ENCODE data around the gene SNAPC1.
A peak's percentile ranks its signal among the peaks of the same experiment; 100 is the strongest.
"Not testable (repeated sequence)": the region's sequence is repeated elsewhere in the genome, so short reads cannot be mapped to it uniquely, and the experiment has no call there.

The SNAPC1 gene

GRCh38 chr14:61749867-61750266, 12.4 kb upstream of the SNAPC1 start:
- DNase-seq (ENCODE audit: low spot score) = no peak

- DNase-seq (ENCODE audit: low spot score) = peak; percentile 84
Measured at GRCh38 chr14:61750708-61751474, 11.3 kb upstream of the SNAPC1 start.

DNA sequence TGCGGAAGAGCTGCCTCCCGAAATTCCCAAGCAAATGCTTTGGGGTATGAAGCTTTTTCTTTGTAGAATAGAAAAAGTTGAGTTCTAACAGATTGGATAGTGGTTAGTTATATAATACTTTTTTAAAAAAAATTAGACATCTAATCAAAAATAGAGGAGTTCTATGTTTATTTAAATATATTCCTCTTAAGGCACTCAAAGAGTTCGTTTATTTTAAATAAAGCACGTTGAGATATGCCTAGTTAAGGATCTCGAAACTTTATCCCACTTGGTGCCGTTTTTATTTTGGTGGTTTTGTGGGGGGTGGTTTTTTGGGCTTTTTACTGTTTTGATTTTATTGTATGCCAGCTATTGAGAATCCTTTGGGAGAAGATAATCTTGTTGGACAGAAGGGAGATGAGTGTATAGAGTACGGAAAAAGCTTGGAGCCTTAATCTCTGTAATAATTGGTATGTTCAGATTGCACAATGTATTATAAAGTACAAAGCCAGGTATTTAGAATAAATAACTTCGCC, 10.7 kb upstream of the SNAPC1 start:
- DNase-seq (ENCODE audit: low spot score) = no peak

- DNase-seq (ENCODE audit: low spot score) = no peak
Measured at GRCh38 chr14:61752626-61753025, 9.6 kb upstream of the SNAPC1 start.

- no peak for DNase-seq (ENCODE audit: low spot score)
Measured at GRCh38 chr14:61753631-61754030, 8.6 kb upstream of the SNAPC1 start.

GRCh38 chr14:61754627-61755381, 7.4 kb upstream of the SNAPC1 start:
- no peak for DNase-seq (ENCODE audit: low spot score)

DNA sequence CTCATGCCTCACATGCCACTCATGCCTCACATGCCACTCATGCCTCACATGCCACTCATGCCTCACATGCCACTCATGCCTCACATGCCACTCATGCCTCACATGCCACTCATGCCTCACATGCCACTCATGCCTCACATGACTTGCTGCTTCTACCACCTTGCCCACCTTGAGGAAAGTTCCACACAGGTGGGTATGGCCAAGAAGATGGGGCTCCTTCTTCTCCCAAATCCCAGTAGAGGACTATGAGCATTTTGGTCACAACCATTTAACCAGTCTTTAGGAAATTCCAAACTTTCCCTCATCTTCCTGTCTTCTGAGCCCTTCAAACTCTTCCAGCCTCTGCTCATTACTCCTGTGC, 6.9 kb upstream of the SNAPC1 start:
- DNase-seq (ENCODE audit: low spot score) = not testable (repeated sequence)

DNA sequence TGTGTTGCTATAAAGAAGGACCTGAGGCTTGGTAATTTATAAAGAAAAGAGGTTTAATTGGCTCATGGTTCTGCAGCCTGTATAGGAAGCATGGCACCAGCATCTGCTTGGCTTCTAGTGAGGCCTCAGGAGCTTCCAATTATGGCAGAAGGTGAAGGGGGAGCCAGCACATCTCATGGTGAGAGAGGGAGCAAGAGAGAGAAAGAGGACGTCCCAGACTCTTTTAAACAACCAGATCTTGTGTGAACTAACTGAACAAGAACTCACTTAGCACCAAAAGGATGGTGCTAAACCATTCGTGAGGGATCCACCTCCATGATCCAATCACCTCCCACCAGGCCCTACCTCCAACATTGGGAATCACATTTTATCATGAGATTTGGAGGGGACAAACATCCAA, 6.1 kb upstream of the SNAPC1 start:
- no peak for DNase-seq (ENCODE audit: low spot score)

- no peak for DNase-seq (ENCODE audit: low spot score)
Measured at GRCh38 chr14:61759878-61760277, 2.3 kb upstream of the SNAPC1 start.

- DNase-seq (ENCODE audit: low spot score) = no peak
Measured at GRCh38 chr14:61761557-61761956, 663 bp upstream of the SNAPC1 start.

DNA sequence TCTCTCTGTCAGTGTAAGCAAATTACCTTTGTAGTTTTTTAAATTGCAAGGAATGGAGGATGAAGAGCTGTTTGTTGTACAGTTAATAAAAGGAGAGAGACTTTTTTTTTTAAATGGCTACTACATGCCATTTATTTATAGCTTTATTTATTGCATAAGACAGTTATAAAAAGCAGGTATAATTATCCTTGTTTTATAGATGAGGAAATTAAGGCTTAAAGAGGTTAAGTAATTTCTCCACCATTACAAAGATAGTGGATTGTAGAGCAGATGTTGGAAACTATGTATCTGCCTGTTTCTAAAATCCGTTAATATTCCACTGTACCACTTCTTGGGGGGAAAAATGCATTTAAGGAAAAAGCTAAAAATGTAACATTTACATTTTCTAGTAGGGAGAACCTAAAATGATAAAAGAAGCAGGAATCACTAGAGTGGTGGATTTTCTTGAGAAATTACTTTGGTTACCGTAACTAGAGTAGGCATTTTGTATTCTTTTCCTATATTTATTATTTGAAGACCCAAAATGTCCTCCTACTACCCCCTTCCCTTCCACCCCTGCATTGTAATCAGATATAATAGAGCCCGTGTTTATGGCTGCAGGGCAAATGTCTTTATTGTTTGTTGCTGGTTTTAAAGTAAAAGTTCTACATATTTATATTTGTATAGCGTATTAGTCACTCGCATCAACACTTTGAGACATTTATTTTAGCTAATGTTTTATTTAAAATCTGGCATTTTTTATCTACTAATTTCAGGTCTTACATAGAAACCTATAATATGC, 2.3 kb downstream of the SNAPC1 start:
- no peak for DNase-seq (ENCODE audit: low spot score)

DNA sequence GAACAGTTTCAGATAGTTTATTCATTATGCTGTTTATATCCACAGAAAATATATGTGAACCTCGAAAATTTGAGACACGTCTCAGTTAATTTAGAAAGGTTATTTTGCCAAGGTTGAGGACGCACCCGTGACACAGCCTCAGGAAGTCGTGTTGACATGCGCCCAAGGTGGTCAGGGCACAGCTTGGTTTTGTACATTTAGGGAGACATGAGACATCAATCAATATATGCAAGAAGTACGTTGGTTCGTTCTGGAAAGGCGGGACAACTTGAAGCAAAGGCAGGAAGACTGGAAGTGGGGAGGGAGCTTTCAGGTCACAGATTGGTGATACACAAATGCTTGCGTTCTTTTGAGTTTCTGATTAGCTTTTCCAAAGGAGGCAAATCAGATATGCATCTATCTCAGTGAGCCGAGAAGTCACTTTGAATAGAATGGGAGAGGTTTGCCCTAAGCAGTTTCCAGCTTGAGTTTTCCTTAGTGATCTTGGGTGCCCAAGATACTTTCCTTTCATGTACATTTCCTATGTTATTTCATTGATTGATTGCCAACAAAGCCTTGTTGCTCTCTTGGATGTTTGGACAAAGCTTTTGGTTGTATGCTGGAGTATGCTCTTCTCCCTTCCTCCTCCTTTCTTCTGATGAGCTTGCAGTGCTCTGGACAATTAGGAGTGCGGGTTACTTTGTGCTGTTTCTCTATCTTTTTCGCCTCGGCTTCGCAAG, 3.2 kb downstream of the SNAPC1 start:
- DNase-seq (ENCODE audit: low spot score) = no peak

DNA sequence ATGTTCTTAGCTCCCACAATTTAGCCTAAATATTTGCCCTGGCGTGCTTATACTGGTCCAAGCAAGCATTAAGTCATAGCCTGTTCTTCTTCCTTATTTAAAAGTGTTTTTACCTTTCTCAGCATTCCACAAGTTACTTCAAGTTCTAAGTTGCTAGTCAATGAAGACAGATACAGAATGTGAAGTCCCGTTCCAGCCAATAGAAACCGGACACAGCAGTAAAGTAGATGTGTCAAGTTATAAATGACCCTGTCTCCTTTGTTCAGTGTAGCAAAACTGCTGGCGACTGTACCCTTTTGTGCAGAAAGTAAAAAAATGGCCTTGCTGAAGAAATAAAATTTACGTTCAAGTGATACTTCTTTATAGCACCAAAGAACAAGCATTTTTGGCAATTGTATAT, 3.9 kb downstream of the SNAPC1 start:
- no peak for DNase-seq (ENCODE audit: low spot score)

DNA sequence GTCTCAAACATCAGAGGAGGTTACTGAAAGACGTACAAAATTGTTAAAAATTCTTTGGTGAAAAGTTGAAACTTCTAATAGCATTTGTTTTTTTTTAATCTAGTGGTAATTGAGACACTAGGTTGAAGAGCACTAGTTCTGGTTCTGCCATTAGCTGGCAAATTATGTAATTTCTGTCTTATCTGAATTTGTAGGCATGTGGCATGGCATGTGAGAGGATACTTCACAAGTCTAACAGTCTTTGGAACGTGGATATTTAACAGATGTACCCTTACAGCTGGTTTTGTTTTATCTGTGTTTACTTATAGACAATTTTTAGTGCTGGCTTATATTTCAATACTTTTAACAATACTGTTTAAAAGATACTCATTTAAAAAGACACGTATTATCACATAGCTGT, 6.0 kb downstream of the SNAPC1 start:
- no peak for DNase-seq (ENCODE audit: low spot score)

DNA sequence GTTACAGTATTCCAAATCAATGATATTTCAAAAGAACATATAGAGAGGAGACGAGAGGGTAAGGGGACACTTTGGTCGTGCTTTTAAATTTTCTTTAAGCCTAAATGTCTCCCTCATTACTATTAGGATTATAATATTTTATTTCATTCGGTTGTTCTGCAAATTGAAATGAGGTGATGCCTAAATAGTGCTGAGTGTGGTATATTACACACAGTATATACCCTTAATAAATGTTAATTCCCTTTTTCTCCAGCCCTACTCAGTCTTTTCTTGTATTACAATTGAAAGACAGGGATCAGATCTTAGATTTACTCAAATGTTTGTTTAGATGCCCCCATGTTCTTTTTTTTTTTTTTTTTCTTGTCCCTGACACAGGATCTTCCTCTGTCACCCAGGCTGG, 7.7 kb downstream of the SNAPC1 start:
- no peak for DNase-seq (ENCODE audit: low spot score)

DNA sequence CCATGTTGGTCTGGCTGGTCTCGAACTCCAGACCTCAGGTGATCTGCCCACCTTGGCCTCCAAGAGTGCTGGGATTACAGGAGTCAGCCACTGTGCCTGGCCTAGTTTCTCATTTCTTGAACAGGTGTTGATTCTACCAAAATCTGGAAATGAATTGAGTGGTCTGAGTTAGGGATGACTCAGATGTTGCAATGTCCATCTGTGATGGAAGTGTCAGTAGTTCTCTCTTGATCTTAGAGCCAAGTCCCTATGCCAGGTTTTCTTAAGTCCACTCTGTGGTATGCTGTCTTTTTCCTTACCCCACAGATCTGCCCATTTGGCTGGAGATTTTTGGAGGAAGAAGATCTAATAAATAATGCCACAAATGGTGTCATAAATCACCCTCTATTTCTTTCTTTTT, 12.6 kb downstream of the SNAPC1 start:
- no peak for DNase-seq (ENCODE audit: low spot score)

DNA sequence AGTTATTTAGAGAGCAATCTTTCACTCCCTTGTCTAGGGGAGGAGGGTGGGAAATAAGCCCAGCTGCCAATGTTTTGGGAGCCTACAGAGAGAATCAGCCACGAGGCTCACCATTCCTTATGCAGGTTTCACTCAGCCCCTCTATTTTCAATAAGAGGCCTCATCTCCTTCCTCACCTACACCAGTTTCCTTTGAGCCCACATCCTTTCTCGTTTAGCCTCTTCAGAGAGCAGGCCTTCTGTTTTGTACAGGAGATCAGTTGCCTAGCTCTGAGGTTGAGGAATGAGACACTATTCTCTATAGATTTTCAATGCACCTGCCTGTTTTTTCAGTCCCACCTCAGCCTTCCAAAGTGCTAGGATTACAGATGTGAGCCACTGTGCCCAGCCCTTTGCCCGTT, 17.9 kb downstream of the SNAPC1 start:
- no peak for DNase-seq (ENCODE audit: low spot score)

DNA sequence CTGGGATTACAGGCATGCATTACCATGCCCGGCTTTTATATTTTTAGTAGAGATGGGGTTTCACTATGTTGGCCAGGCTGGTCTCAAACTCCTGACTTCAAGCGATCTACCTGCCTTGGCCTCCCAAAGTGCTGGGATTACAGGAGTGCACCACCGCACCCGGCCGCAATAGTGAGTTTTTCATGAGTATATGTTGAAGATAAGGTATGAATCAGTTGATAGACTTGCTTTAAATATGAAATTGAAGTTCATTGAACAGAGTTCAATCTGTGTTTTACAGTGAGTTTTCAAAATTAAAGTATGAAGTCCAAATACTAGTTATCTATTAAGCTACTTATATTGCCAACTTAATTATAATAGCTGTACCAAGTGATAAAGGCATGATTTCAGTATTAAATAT, 35.1 kb downstream of the SNAPC1 start:
- no peak for DNase-seq (ENCODE audit: low spot score)

GRCh38 chr14:61802010-61802568, 39.9 kb downstream of the SNAPC1 start:
- DNase-seq (ENCODE audit: low spot score) = no peak

GRCh38 chr14:61803755-61804154, 41.5 kb downstream of the SNAPC1 start:
- DNase-seq (ENCODE audit: low spot score) = no peak

DNA sequence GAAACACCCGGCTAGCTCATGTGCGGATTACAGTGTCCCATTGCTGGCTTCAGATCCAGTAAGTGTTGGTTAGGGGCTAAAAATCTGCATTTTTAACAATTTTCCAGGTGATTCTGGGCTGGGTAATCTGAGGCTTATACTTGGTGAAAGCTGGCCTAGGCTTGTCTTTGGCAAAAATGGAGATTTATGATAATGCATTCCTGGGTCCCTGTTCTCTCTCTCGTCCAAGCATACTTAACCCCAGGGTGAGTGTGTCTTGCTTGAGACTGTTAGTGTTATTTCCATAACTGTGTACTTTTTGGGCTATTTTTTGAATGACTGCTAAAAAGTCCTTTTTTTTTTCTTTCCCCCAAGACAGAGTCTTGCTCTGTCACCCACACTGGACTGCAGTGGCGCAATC, 43.2 kb downstream of the SNAPC1 start:
- DNase-seq (ENCODE audit: low spot score) = no peak

- DNase-seq (ENCODE audit: low spot score) = no peak
Measured at GRCh38 chr14:61811882-61812346, 49.7 kb downstream of the SNAPC1 start.

All from hematopoietic multipotent progenitor cell treated with erythropoietin and hydrocortisone succinate and interleukin-3 and kit ligand, for 15 days (in vitro differentiated cells).